Pons (tissue), 1 donor: Measurements from ENCODE around the gene RFNG.

ENCODE experiments used
- DNase-seq: peaks from one replicate; pipeline ENCODE4 v3.0.0-alpha.2; 2016; ENCODE audit warnings: low spot score

The RFNG gene

GRCh38 chr17:82077617-82078358, 26.2 kb upstream of the RFNG start:
- DNase-seq: no peak

- DNase-seq: no peak
Observed at GRCh38 chr17:82076785-82077591, 25.4 kb upstream of the RFNG start.

GRCh38 chr17:82076018-82076784, 24.6 kb upstream of the RFNG start:
- no peak for DNase-seq

- no peak for DNase-seq
Observed at GRCh38 chr17:82073446-82073845, 21.8 kb upstream of the RFNG start.

- DNase-seq: no peak
Observed at GRCh38 chr17:82072827-82073226, 21.2 kb upstream of the RFNG start.

- no peak for DNase-seq
Observed at GRCh38 chr17:82070611-82071010, 19.0 kb upstream of the RFNG start.

GRCh38 chr17:82065638-82066303, 14.2 kb upstream of the RFNG start, which contains the start of gene DUS1L:
DUS1L (minus strand) TSS chr17:82065804; CDS start chr17:82065059, 745 bp downstream.
- no peak for DNase-seq

GRCh38 chr17:82065193-82065637, 13.6 kb upstream of the RFNG start:
- DNase-seq: no peak

- DNase-seq: no peak
Observed at GRCh38 chr17:82064433-82065192, 13.0 kb upstream of the RFNG start.

GRCh38 chr17:82063424-82064415, 12.1 kb upstream of the RFNG start:
- no peak for DNase-seq

GRCh38 chr17:82062984-82063368, 11.4 kb upstream of the RFNG start:
- no peak for DNase-seq

GRCh38 chr17:82062076-82062983, 10.7 kb upstream of the RFNG start:
- DNase-seq: no peak

- no peak for DNase-seq
Observed at GRCh38 chr17:82061047-82061925, 9.7 kb upstream of the RFNG start.

GRCh38 chr17:82060614-82061013, 9.0 kb upstream of the RFNG start:
- DNase-seq: no peak

- no peak for DNase-seq
Observed at GRCh38 chr17:82060001-82060380, 8.4 kb upstream of the RFNG start.

- no peak for DNase-seq
Observed at GRCh38 chr17:82059272-82060000, 7.8 kb upstream of the RFNG start.

- DNase-seq: no peak
Observed at GRCh38 chr17:82058855-82059249, 7.2 kb upstream of the RFNG start.
